ENCODE data around the gene BLM. TPM values are rescaled to one million over a fixed set of nuclear protein-coding genes. Genes with fewer than 3 reads are reported as not detected.

The BLM gene
- total RNA-seq, 1 experiment from 2014 or later: 24.6 TPM

DNA sequence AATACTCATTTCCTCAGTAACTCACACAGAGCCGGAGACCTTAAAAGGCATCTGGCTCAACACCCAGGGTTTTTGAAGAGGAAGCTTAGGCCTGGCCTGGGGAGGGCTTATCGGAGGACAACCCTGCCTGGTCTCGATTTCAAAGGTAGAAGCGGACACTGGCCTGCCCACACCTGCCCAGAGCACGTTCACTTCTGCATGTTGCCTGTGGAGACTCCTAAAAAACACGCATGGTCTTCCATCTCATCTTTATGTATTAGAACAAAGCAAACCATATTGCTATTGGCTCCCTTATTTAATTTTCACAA, 95.8 kb downstream of the BLM start (continued):
- TF ChIP-seq SIN3A (IDR thresholded peaks at IDR 0.05; ENCODE audit: low read depth) (no peak), SP1 (IDR thresholded peaks at IDR 0.05; ENCODE audit: low read depth) (no peak), ZFX (IDR thresholded peaks at IDR 0.05) (no peak), CBX3 (IDR thresholded peaks at IDR 0.05; ENCODE audit: low read depth) (no peak), FOSL1 (IDR thresholded peaks at IDR 0.05; ENCODE audit: low read depth) (no peak)
- TF ChIP-seq, protein P1, sequence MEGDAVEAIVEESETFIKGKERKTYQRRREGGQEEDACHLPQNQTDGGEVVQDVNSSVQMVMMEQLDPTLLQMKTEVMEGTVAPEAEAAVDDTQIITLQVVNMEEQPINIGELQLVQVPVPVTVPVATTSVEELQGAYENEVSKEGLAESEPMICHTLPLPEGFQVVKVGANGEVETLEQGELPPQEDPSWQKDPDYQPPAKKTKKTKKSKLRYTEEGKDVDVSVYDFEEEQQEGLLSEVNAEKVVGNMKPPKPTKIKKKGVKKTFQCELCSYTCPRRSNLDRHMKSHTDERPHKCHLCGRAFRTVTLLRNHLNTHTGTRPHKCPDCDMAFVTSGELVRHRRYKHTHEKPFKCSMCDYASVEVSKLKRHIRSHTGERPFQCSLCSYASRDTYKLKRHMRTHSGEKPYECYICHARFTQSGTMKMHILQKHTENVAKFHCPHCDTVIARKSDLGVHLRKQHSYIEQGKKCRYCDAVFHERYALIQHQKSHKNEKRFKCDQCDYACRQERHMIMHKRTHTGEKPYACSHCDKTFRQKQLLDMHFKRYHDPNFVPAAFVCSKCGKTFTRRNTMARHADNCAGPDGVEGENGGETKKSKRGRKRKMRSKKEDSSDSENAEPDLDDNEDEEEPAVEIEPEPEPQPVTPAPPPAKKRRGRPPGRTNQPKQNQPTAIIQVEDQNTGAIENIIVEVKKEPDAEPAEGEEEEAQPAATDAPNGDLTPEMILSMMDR (IDR thresholded peaks at IDR 0.05 in 2 of 3, conservative IDR thresholded peaks at IDR 0.05 in 1 of 3; ENCODE audit: borderline replicate concordance in 1 of 3, insufficient read depth in 1 of 3, low read depth in 2 of 3, low read length in 2 of 3): no peak

DNA sequence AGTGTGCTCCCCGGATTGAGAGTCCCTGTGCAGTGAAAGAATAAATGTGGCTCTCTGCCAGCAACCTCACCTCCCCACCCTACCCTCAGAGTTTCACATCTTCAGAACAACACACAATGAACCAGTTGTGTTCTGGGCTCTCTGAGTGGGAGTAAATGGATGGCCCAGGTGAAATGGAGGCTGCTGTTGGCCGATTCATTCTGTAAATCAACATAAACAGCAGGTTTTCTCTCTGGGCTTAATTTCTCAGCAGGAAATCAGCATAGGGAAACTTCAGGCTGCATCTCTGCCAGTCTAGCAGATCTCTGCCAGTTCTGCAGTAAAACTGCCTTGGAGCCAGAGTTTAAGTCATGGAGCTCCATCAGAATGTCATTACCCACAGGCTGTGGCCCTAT, 96.6 kb downstream of the BLM start:
- Histone ChIP-seq H4K20me1 (ENCODE audit: insufficient read depth) (no peaks in the 10 kb centered on the region), H3K9ac (ENCODE audit: low read length) (no peak overlapping the region), H3K27ac (ENCODE audit: low read depth, low read length) (no peak overlapping the region), H3K9me3 (ENCODE audit: control insufficient read depth in 1 of 2, insufficient read depth in 1 of 2, low read depth in 1 of 2, low read length in 2 of 2) (no peaks in the 10 kb centered on the region), H3K4me3 (replicated peaks in 1 of 2; ENCODE audit: low read depth in 1 of 2, low read length in 2 of 2) (no peak overlapping the region), H3K4me2 (ENCODE audit: low read length) (no peak overlapping the region), H3K27me3 (ENCODE audit: insufficient read depth, low read length) (no peaks in the 10 kb centered on the region), H2AFZ (ENCODE audit: low read depth, low read length, poor library complexity, severe bottlenecking) (no peak overlapping the region), H3K4me1 (ENCODE audit: control insufficient read depth in 1 of 2, insufficient read depth in 2 of 2, low read length in 2 of 2) (no peaks in the 10 kb centered on the region), H3K79me2 (ENCODE audit: insufficient read depth, low read length) (no peaks in the 10 kb centered on the region), H3K36me3 (ENCODE audit: control insufficient read depth in 1 of 2, insufficient read depth in 2 of 2, low read length in 2 of 2) (peaks cover 11 to 20% of the 10 kb centered on the region in 2 experiments; a peak in 2 of 4 replicates), H3K9me2 (ENCODE audit: insufficient read depth) (no peaks in the 10 kb centered on the region)
- BruUV-seq (replicated peaks): no TSS peak
- ChIA-PET CTCF (no interaction called here), RAD21 (ENCODE audit: low non-redundant PET in 1 of 2, low total read pairs in 2 of 2, uncharacterized antibody in 2 of 2, unreplicated experiment in 2 of 2) (no interaction called here), POLR2A (no interaction called here)
- intact Hi-C loops (cut with micrococcal nuclease): no loop called here
- ATAC-seq (no peak), DNase-seq (ENCODE audit: low read depth, low spot score) (no peak)
- TF ChIP-seq JUND (IDR thresholded peaks at IDR 0.05): no peak
- no peak for TF ChIP-seq TCF7L2 (IDR thresholded peaks at IDR 0.05; ENCODE audit: borderline replicate concordance, extremely low read depth, insufficient read depth, insufficient read length)
- no peak for TF ChIP-seq POLR2AphosphoS5 (IDR thresholded peaks at IDR 0.05; ENCODE audit: low read depth, low read length)
- no peak for TF ChIP-seq YY1 (IDR thresholded peaks at IDR 0.05; ENCODE audit: extremely low read depth, insufficient replicate concordance, low read depth, low read length)
- TF ChIP-seq SRF (IDR thresholded peaks at IDR 0.05; ENCODE audit: low read depth): no peak
- TF ChIP-seq, protein P2, sequence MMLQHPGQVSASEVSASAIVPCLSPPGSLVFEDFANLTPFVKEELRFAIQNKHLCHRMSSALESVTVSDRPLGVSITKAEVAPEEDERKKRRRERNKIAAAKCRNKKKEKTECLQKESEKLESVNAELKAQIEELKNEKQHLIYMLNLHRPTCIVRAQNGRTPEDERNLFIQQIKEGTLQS (IDR thresholded peaks at IDR 0.05): no peak
- TF ChIP-seq, protein P3, sequence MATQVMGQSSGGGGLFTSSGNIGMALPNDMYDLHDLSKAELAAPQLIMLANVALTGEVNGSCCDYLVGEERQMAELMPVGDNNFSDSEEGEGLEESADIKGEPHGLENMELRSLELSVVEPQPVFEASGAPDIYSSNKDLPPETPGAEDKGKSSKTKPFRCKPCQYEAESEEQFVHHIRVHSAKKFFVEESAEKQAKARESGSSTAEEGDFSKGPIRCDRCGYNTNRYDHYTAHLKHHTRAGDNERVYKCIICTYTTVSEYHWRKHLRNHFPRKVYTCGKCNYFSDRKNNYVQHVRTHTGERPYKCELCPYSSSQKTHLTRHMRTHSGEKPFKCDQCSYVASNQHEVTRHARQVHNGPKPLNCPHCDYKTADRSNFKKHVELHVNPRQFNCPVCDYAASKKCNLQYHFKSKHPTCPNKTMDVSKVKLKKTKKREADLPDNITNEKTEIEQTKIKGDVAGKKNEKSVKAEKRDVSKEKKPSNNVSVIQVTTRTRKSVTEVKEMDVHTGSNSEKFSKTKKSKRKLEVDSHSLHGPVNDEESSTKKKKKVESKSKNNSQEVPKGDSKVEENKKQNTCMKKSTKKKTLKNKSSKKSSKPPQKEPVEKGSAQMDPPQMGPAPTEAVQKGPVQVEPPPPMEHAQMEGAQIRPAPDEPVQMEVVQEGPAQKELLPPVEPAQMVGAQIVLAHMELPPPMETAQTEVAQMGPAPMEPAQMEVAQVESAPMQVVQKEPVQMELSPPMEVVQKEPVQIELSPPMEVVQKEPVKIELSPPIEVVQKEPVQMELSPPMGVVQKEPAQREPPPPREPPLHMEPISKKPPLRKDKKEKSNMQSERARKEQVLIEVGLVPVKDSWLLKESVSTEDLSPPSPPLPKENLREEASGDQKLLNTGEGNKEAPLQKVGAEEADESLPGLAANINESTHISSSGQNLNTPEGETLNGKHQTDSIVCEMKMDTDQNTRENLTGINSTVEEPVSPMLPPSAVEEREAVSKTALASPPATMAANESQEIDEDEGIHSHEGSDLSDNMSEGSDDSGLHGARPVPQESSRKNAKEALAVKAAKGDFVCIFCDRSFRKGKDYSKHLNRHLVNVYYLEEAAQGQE (IDR thresholded peaks at IDR 0.05; ENCODE audit: low read depth): no peak
- TF ChIP-seq, protein P4, sequence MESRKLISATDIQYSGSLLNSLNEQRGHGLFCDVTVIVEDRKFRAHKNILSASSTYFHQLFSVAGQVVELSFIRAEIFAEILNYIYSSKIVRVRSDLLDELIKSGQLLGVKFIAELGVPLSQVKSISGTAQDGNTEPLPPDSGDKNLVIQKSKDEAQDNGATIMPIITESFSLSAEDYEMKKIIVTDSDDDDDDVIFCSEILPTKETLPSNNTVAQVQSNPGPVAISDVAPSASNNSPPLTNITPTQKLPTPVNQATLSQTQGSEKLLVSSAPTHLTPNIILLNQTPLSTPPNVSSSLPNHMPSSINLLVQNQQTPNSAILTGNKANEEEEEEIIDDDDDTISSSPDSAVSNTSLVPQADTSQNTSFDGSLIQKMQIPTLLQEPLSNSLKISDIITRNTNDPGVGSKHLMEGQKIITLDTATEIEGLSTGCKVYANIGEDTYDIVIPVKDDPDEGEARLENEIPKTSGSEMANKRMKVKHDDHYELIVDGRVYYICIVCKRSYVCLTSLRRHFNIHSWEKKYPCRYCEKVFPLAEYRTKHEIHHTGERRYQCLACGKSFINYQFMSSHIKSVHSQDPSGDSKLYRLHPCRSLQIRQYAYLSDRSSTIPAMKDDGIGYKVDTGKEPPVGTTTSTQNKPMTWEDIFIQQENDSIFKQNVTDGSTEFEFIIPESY (IDR thresholded peaks at IDR 0.05; ENCODE audit: extremely low read depth, insufficient replicate concordance, low read length): no peak
- TF ChIP-seq ZFX (IDR thresholded peaks at IDR 0.05): no peak
- TF ChIP-seq CEBPB (IDR thresholded peaks at IDR 0.05; ENCODE audit: low read depth): no peak
- TF ChIP-seq ZNF274 (IDR thresholded peaks at IDR 0.05; ENCODE audit: low read depth, low read length): no peak
- no peak for TF ChIP-seq EZH2 (IDR thresholded peaks at IDR 0.05)
- TF ChIP-seq ELF1 (IDR thresholded peaks at IDR 0.05; ENCODE audit: borderline replicate concordance, low read depth): no peak

Measured in HCT116 (cell line).